Measurements from ENCODE around the gene PKIG.
"Not testable (repeated sequence)": the region's sequence is repeated elsewhere in the genome, so short reads cannot be mapped to it uniquely, and the experiment has no call there.

The PKIG gene

DNA sequence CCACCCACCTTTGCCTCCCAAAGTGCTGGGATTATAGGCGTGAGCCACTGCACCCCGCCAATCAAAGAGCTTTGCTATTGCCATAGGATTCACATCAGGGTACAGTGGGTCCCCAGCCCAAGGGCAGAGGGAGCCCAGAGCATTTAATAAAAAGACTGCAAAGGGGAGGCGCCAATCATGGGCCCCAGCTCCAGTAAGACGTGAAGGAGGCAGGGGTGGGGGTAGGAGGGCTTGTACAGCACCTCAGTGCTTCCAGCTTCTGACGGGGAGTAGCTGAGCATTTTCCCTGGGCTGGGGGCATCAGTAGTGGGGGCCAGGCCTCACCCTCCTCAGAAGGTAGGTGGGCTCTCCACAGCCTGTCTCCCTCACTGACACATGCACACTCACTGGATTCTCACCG lies 67.6 kb downstream of the PKIG start:
- Histone ChIP-seq H3K9me3 (ENCODE audit: control extremely low read depth in 1 of 5, control insufficient read depth in 4 of 5, insufficient read depth in 2 of 5, low read depth in 1 of 5, low read length in 4 of 5) (no peaks in the 10 kb centered on the region), H3K4me1 (ENCODE audit: control extremely low read depth in 1 of 4, control insufficient read depth in 4 of 4, insufficient read depth in 4 of 4, low read length in 3 of 4) (peaks cover 13 to 78% (median 68%) of the 10 kb centered on the region in 4 experiments), H3K36me3 (ENCODE audit: control insufficient read depth in 4 of 4, insufficient read depth in 4 of 4, low read length in 3 of 4) (peaks cover 0 to 16% (median 0%) of the 10 kb centered on the region in 4 experiments), H3K4me3 (ENCODE audit: control insufficient read depth in 1 of 7, extremely low read depth in 1 of 7, insufficient read depth in 4 of 7, low read depth in 2 of 7, low read length in 6 of 7) (peak overlapping the region in 5 of 7 experiments; percentile 26 to 95 (median 82)), H3K27ac (ENCODE audit: insufficient read depth in 1 of 2, low read depth in 1 of 2, low read length in 2 of 2, poor library complexity in 1 of 2, severe bottlenecking in 2 of 2) (no peak overlapping the region), H3K27me3 (replicated peaks in 2 of 5; ENCODE audit: control insufficient read depth in 4 of 5, insufficient read depth in 5 of 5, low read length in 4 of 5) (no peaks in the 10 kb centered on the region)
- CTCF ChIA-PET, result interaction anchor here (0.6 to 5.7 kb wide), 7 partner anchors 14 to 82 kb away, joined by 3 to 29 read pairs (median 4); no protein-coding TSS in a partner anchor
- WGBS (ENCODE audit: insufficient coverage), result 83% methylated on average over 4 of the region's 6 CpGs
- POLR2A ChIA-PET, result interaction anchor here (0.6 to 1.1 kb wide), 2 partner anchors 40 to 141 kb away, joined by 3 read pairs; no protein-coding TSS in a partner anchor
- no peak for DNase-seq

DNA sequence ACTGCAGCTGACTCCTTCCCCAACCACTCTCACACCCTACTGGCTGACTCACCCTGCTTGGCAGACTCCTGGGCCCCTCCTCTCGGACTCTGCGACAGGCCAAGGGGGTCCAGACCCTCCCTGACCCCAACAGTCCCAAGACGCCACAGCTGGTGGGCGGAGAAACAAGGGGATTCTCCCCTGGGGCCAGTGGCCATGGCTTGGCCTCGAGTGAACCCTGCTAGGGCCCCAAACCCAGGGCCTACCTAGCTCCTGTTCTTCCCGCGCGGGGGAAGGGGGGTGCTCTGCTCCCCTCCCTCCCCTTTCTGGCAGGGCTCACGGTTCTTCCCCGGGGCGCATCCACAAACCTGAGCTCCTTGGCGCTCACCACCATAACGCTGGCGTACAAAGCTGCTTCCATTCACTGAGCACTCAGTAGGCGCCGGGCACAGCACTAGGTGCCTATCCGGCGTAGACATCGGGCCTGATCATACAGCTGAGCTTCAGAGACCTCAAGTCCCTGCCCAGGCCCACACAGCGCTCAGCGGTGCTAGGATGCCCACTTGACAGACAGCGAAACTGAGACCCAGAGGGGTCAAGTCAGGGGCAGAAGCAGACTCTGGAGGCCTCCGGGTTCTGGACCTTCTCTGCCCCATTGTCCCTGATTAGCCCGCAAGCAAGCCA lies 68.5 kb downstream of the PKIG start:
- Histone ChIP-seq H3K9me3 (ENCODE audit: control extremely low read depth in 1 of 5, control insufficient read depth in 4 of 5, insufficient read depth in 2 of 5, low read depth in 1 of 5, low read length in 4 of 5) (no peaks in the 10 kb centered on the region), H3K36me3 (ENCODE audit: control insufficient read depth in 4 of 4, insufficient read depth in 4 of 4, low read length in 3 of 4) (peaks cover 0 to 16% (median 0%) of the 10 kb centered on the region in 4 experiments), H3K4me1 (ENCODE audit: control extremely low read depth in 1 of 4, control insufficient read depth in 4 of 4, insufficient read depth in 4 of 4, low read length in 3 of 4) (peaks cover 10 to 74% (median 59%) of the 10 kb centered on the region in 4 experiments), H3K27me3 (replicated peaks in 2 of 5; ENCODE audit: control insufficient read depth in 4 of 5, insufficient read depth in 5 of 5, low read length in 4 of 5) (no peaks in the 10 kb centered on the region), H3K4me3 (ENCODE audit: control insufficient read depth in 1 of 7, extremely low read depth in 1 of 7, insufficient read depth in 4 of 7, low read depth in 2 of 7, low read length in 6 of 7) (peak overlapping the region; percentile 61 to 99 (median 89)), H3K27ac (ENCODE audit: insufficient read depth in 1 of 2, low read depth in 1 of 2, low read length in 2 of 2, poor library complexity in 1 of 2, severe bottlenecking in 2 of 2) (peak overlapping the region in 1 of 2 experiments; percentile 75)
- WGBS (ENCODE audit: insufficient coverage), result 15% methylated on average over 22 of the region's 24 CpGs
- CTCF ChIA-PET, result interaction anchor here (0.8 to 5.7 kb wide), 7 partner anchors 9 to 79 kb away, joined by 3 to 29 read pairs (median 3); no protein-coding TSS in a partner anchor
- peak in 1 of 3 donors; percentile 37 for DNase-seq
- POLR2A ChIA-PET, result interaction anchor here (1.0 to 1.1 kb wide), 2 partner anchors 14 to 41 kb away, joined by 3 read pairs; no protein-coding TSS in a partner anchor

DNA sequence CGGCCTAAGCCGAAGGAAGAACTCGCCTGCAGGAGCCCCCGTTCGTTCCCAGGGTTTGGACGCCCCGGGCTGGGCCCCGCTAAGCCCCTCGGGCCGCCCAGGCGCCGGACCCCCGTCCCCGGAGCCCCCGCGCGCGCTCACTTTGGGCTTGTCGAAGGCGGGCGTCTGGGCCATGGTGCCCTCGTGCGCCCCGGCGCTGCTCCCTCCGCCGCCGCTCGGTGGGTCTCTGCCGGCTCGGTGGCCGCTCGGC lies 69.0 kb downstream of the PKIG start:
- Histone ChIP-seq H3K9me3 (ENCODE audit: control extremely low read depth in 1 of 5, control insufficient read depth in 4 of 5, insufficient read depth in 2 of 5, low read depth in 1 of 5, low read length in 4 of 5) (no peaks in the 10 kb centered on the region), H3K4me3 (ENCODE audit: control insufficient read depth in 1 of 7, extremely low read depth in 1 of 7, insufficient read depth in 4 of 7, low read depth in 2 of 7, low read length in 6 of 7) (peak overlapping the region; percentile 61 to 99 (median 89)), H3K27ac (ENCODE audit: insufficient read depth in 1 of 2, low read depth in 1 of 2, low read length in 2 of 2, poor library complexity in 1 of 2, severe bottlenecking in 2 of 2) (peak overlapping the region in 1 of 2 experiments; percentile 75), H3K36me3 (ENCODE audit: control insufficient read depth in 4 of 4, insufficient read depth in 4 of 4, low read length in 3 of 4) (peaks cover 0 to 16% (median 0%) of the 10 kb centered on the region in 4 experiments), H3K4me1 (ENCODE audit: control extremely low read depth in 1 of 4, control insufficient read depth in 4 of 4, insufficient read depth in 4 of 4, low read length in 3 of 4) (peaks cover 10 to 74% (median 58%) of the 10 kb centered on the region in 4 experiments), H3K27me3 (replicated peaks in 2 of 5; ENCODE audit: control insufficient read depth in 4 of 5, insufficient read depth in 5 of 5, low read length in 4 of 5) (no peaks in the 10 kb centered on the region)
- CTCF ChIA-PET, result interaction anchor here (0.8 to 5.7 kb wide), 8 partner anchors 9 to 79 kb away, joined by 3 to 29 read pairs (median 3); no protein-coding TSS in a partner anchor
- DNase-seq, result no peak
- 0% methylated on average over 33 of the region's 33 CpGs for WGBS (ENCODE audit: insufficient coverage)
- POLR2A ChIA-PET, result interaction anchor here (1.0 kb wide), 1 partner anchor 13 kb away, joined by 3 read pairs; no protein-coding TSS in a partner anchor

DNA sequence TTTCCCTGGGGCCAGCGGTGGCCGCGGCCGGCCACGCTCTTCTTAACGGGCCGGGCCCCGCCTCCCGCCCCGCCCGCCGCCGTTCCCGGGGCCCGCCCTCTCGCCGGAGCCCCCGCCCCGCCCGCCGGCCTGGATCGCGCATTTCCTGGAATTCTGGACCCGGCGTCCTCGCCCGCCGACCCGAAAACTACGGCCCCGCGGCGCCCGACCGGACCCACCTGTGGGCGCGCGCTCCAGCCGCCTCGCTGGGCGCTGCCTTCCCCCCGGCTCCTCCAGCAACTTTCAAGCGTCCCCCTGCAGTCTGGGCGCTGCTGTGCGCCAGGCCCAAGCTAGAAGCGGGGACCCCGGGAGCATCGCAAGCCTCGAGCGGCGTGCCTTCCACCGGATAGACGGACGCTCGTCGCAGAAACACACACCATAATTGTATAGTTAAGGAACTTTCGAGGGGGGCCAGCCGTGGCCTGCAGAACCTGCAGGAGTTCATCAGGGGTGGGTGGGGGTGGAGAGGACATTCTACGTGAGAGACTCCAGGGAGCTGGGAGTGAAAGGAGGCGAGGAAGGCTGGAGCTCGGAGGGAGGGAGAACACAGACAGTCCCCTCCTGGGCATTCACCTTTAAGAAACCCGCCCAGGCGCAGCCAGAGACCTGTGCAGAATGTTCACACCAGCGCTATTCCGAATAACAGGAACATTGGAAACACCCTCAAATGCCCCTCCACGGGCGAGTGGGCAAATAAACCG lies 69.5 kb downstream of the PKIG start, which contains the start of gene ADA:
ADA (minus strand) TSS at position 16 of the 740 bp plus-strand sequence. CDS start 92 bp downstream, outside the sequence.
- H3K27me3 ChIP-seq (replicated peaks in 2 of 5; ENCODE audit: control insufficient read depth in 4 of 5, insufficient read depth in 5 of 5, low read length in 4 of 5), result no peaks in the 10 kb centered on the region
- H3K9me3 ChIP-seq (ENCODE audit: control extremely low read depth in 1 of 5, control insufficient read depth in 4 of 5, insufficient read depth in 2 of 5, low read depth in 1 of 5, low read length in 4 of 5), result no peaks in the 10 kb centered on the region
- ChIA-PET CTCF (interaction anchor here (0.8 to 5.7 kb wide), 7 partner anchors 10 to 42 kb away, joined by 3 to 29 read pairs (median 3); no protein-coding TSS in a partner anchor), POLR2A (interaction anchor here (1.0 kb wide), 1 partner anchor 13 kb away, joined by 3 read pairs; no protein-coding TSS in a partner anchor)
- WGBS (ENCODE audit: insufficient coverage), result under 1% methylated on average over 34 of the region's 68 CpGs
- H3K27ac ChIP-seq (ENCODE audit: insufficient read depth in 1 of 2, low read depth in 1 of 2, low read length in 2 of 2, poor library complexity in 1 of 2, severe bottlenecking in 2 of 2), result peak within 1 kb of the TSS; percentile 25 to 75
- peaks cover 7 to 74% (median 56%) of the 10 kb centered on the region in 4 experiments for H3K4me1 ChIP-seq (ENCODE audit: control extremely low read depth in 1 of 4, control insufficient read depth in 4 of 4, insufficient read depth in 4 of 4, low read length in 3 of 4)
- H3K36me3 ChIP-seq (ENCODE audit: control insufficient read depth in 4 of 4, insufficient read depth in 4 of 4, low read length in 3 of 4), result peaks cover 0 to 16% (median 0%) of the 10 kb centered on the region in 4 experiments
- DNase-seq, result peak in 2 of 3 donors; percentile 63 to 76
- peak within 1 kb of the TSS; percentile 82 to 99 (median 92) for H3K4me3 ChIP-seq (ENCODE audit: control insufficient read depth in 1 of 7, extremely low read depth in 1 of 7, insufficient read depth in 4 of 7, low read depth in 2 of 7, low read length in 6 of 7)

DNA sequence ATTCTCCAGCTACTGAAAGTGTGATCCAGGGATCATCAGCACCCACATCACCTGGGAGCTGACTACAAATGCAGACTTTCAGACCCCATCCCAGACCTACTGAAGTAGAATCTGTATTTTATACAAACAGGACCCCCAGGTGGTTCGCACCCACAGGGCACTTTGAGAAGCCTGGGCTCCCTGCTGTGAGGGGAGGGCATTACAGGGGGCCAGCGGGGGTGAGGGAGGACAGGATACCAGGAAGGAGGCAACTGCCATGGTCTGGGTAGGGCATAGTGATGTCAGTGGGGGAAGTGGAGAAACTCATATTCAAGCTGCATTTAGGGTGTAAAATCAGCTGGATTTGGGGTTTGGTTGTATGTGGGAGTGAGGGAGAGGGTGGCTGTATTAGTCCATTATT lies 71.2 kb downstream of the PKIG start:
- ChIA-PET POLR2A (interaction anchor here (1.1 kb wide), 1 partner anchor 43 kb away, joined by 5 read pairs; no protein-coding TSS in a partner anchor), CTCF (interaction anchor here (0.6 to 2.7 kb wide), 7 partner anchors 11 to 59 kb away, joined by 3 to 15 read pairs (median 4); no protein-coding TSS in a partner anchor)
- Histone ChIP-seq H3K27ac (ENCODE audit: insufficient read depth in 1 of 2, low read depth in 1 of 2, low read length in 2 of 2, poor library complexity in 1 of 2, severe bottlenecking in 2 of 2) (no peak overlapping the region), H3K27me3 (replicated peaks in 2 of 5; ENCODE audit: control insufficient read depth in 4 of 5, insufficient read depth in 5 of 5, low read length in 4 of 5) (no peaks in the 10 kb centered on the region), H3K36me3 (ENCODE audit: control insufficient read depth in 4 of 4, insufficient read depth in 4 of 4, low read length in 3 of 4) (peaks cover 0 to 9% (median 0%) of the 10 kb centered on the region in 4 experiments), H3K9me3 (ENCODE audit: control extremely low read depth in 1 of 5, control insufficient read depth in 4 of 5, insufficient read depth in 2 of 5, low read depth in 1 of 5, low read length in 4 of 5) (no peaks in the 10 kb centered on the region), H3K4me1 (ENCODE audit: control extremely low read depth in 1 of 4, control insufficient read depth in 4 of 4, insufficient read depth in 4 of 4, low read length in 3 of 4) (peaks cover 6 to 57% (median 41%) of the 10 kb centered on the region in 4 experiments), H3K4me3 (ENCODE audit: control insufficient read depth in 1 of 7, extremely low read depth in 1 of 7, insufficient read depth in 4 of 7, low read depth in 2 of 7, low read length in 6 of 7) (no peak overlapping the region)
- DNase-seq, result peak in 2 of 3 donors; percentile 39 to 62
- WGBS (ENCODE audit: insufficient coverage), result no CpG with 5 or more reads among the region's 2 CpGs

DNA sequence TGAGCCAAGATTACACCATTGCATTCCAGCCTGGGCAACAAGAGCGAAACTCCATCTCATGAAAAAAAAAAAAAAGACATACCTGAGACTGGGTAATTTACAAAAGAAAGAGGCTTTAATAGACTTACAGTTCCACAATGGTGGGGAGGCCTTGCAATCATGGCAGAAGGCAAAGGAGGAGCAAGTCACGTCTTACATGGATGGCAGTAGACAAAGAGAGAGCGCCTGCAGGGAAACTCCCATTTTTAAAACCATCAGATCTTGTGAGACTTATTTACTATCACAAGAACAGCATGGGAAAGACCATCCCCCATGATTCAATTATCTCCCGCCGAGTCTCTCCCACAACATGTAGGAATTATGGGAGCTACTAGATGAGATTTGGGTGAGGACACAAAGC lies 71.8 kb downstream of the PKIG start:
- POLR2A ChIA-PET, result interaction anchor here (1.1 kb wide), 1 partner anchor 43 kb away, joined by 5 read pairs; no protein-coding TSS in a partner anchor
- H3K4me3 ChIP-seq (ENCODE audit: control insufficient read depth in 1 of 7, extremely low read depth in 1 of 7, insufficient read depth in 4 of 7, low read depth in 2 of 7, low read length in 6 of 7); H3K36me3 ChIP-seq (ENCODE audit: control insufficient read depth in 4 of 4, insufficient read depth in 4 of 4, low read length in 3 of 4); H3K27ac ChIP-seq (ENCODE audit: insufficient read depth in 1 of 2, low read depth in 1 of 2, low read length in 2 of 2, poor library complexity in 1 of 2, severe bottlenecking in 2 of 2); H3K9me3 ChIP-seq (ENCODE audit: control extremely low read depth in 1 of 5, control insufficient read depth in 4 of 5, insufficient read depth in 2 of 5, low read depth in 1 of 5, low read length in 4 of 5); DNase-seq; H3K27me3 ChIP-seq (replicated peaks in 2 of 5; ENCODE audit: control insufficient read depth in 4 of 5, insufficient read depth in 5 of 5, low read length in 4 of 5): not testable (repeated sequence)
- H3K4me1 ChIP-seq (ENCODE audit: control extremely low read depth in 1 of 4, control insufficient read depth in 4 of 4, insufficient read depth in 4 of 4, low read length in 3 of 4), result peaks cover 6 to 50% (median 34%) of the 10 kb centered on the region in 4 experiments
- CTCF ChIA-PET, result interaction anchor here (0.6 to 2.7 kb wide), 6 partner anchors 9 to 60 kb away, joined by 3 to 15 read pairs (median 4); no protein-coding TSS in a partner anchor
- 100% methylated on average over 1 of the region's 5 CpGs for WGBS (ENCODE audit: insufficient coverage)
